RWPE2 (cell line): ENCODE results near the gene P2RX4.
"Not testable (repeated sequence)": the region's sequence is repeated elsewhere in the genome, so short reads cannot be mapped to it uniquely, and the experiment has no call there.

Experiments
- ATAC-seq: fragments of 200-7000 bp; cut with Tn5 transposase; 3 replicates; pipeline ENCODE4 v1.9.1; 2021; ENCODE audit warnings: low read depth
- DNase-seq: peaks from one replicate; pipeline ENCODE4 v3.0.0-alpha.2; 2020; ENCODE audit warnings: low spot score
- H3K27ac ChIP-seq: fragments of 450-650 bp; 2 replicates; pipeline ENCODE4 v1.5.1; 2017; ENCODE audit warnings: mild to moderate bottlenecking; ENCODE audit not compliant: poor library complexity, severe bottlenecking
- H3K27me3 ChIP-seq: fragments of 250-450 bp; sonication (Bioruptor Pico); 2 replicates; pipeline ENCODE4 v1.5.1; 2021; ENCODE audit warnings: mild to moderate bottlenecking, moderate library complexity; ENCODE audit not compliant: insufficient read depth, poor library complexity, severe bottlenecking
- H3K36me3 ChIP-seq: fragments of 250-450 bp; sonication (Bioruptor Pico); 2 replicates; pipeline ENCODE4 v1.5.1; 2020; ENCODE audit warnings: low read depth, mild to moderate bottlenecking, moderate library complexity
- H3K4me1 ChIP-seq: fragments of 250-450 bp; sonication (Bioruptor Pico); 2 replicates; pipeline ENCODE4 v1.5.1; 2021; ENCODE audit warnings: mild to moderate bottlenecking, moderate library complexity; ENCODE audit not compliant: insufficient read depth, poor library complexity, severe bottlenecking
- H3K4me3 ChIP-seq: fragments of 250-450 bp; sonication (Bioruptor Pico); 2 replicates; pipeline ENCODE4 v1.5.1; 2021; ENCODE audit warnings: mild to moderate bottlenecking, moderate library complexity; ENCODE audit not compliant: severe bottlenecking
- H3K9me3 ChIP-seq: fragments of 250-450 bp; sonication (Bioruptor Pico); 2 replicates; pipeline ENCODE4 v1.5.1; 2021; ENCODE audit warnings: mild to moderate bottlenecking, moderate library complexity; ENCODE audit not compliant: severe bottlenecking
- TF ChIP-seq, protein P1 (sequence below): fragments of 450-650 bp; IDR thresholded peaks from one replicate; pipeline ENCODE4 v1.5.1; 2017; ENCODE audit warnings: mild to moderate bottlenecking, moderate library complexity; ENCODE audit not compliant: poor library complexity, severe bottlenecking

Gene P2RX4

DNA sequence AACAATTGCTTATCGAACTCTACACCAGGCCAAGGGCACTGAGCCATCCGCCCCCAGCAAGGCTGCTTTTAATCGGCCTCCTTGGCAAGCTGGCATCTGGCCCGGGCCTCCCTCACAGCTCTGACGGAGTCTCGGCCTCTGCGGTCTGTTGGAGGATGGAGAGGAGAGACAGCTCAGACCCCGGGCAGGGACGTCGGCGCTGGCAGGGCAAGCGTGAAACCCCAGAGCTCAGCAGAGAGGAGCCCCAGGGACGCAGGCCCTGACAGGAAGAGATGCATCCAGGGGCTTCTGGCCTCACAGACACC is 69.1 kb downstream of the P2RX4 start:
- DNase-seq (no peak), ATAC-seq (no peak)

DNA sequence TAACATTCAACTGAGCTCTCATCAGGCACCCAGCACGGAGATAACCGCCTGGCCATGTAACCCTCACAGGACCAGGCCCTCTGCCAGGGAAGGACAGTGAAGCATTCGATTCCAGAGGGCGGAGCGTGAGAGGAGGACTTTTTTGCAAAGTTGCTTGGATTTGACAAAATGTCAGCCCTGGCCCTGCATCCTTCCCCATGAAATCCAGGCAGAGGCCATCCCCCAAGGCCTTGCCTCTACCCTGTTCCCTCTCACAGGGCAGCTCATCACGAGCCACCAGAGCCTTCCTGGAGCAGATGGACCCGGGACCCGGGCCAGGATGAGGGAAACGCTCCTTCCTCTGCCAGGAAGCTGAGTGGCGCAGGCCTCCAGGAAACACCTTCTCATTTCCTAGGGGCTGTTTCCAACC is 69.6 kb downstream of the P2RX4 start:
- DNase-seq (no peak), ATAC-seq (no peak)
- TF ChIP-seq, protein P1, sequence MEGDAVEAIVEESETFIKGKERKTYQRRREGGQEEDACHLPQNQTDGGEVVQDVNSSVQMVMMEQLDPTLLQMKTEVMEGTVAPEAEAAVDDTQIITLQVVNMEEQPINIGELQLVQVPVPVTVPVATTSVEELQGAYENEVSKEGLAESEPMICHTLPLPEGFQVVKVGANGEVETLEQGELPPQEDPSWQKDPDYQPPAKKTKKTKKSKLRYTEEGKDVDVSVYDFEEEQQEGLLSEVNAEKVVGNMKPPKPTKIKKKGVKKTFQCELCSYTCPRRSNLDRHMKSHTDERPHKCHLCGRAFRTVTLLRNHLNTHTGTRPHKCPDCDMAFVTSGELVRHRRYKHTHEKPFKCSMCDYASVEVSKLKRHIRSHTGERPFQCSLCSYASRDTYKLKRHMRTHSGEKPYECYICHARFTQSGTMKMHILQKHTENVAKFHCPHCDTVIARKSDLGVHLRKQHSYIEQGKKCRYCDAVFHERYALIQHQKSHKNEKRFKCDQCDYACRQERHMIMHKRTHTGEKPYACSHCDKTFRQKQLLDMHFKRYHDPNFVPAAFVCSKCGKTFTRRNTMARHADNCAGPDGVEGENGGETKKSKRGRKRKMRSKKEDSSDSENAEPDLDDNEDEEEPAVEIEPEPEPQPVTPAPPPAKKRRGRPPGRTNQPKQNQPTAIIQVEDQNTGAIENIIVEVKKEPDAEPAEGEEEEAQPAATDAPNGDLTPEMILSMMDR = no peak
- Histone ChIP-seq H3K36me3 (peaks cover 18% of the 10 kb centered on the region), H3K27me3 (no peaks in the 10 kb centered on the region), H3K4me3 (no peak overlapping the region), H3K9me3 (no peaks in the 10 kb centered on the region), H3K27ac (no peak overlapping the region), H3K4me1 (peaks cover 3% of the 10 kb centered on the region)

More for the DNA sequence above, 69.1 kb downstream of the P2RX4 start:
- TF ChIP-seq, protein P1 = no peak
- H3K4me1 ChIP-seq = peaks cover 3% of the 10 kb centered on the region
- H3K36me3 ChIP-seq = peaks cover 17% of the 10 kb centered on the region
- no peaks in the 10 kb centered on the region for H3K9me3 ChIP-seq
- H3K27me3 ChIP-seq = no peaks in the 10 kb centered on the region
- H3K27ac ChIP-seq = no peak overlapping the region
- H3K4me3 ChIP-seq = no peak overlapping the region

DNA sequence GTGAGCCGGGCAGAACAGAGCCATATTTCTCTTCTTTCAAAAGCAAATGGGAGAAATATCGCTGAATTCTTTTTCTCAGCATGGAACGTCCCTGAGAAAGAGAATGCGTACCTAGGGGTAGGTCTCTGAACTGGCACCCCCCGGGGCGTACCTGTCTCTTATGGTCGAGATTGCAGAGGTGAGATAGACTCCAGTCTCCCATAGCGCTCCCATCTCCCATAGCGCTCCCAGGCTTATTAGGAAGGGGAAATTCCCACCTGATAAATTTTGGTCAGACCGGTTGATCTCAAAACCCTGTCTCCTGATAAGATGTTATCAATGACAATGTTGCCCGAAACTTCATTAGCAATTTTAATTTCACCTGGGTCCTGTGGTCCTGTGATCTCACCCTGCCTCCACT is 70.6 kb downstream of the P2RX4 start:
- not testable (repeated sequence) for H3K9me3 ChIP-seq, H3K27me3 ChIP-seq, DNase-seq, H3K27ac ChIP-seq, ATAC-seq, H3K4me3 ChIP-seq, H3K4me1 ChIP-seq
- H3K36me3 ChIP-seq = peaks cover 17% of the 10 kb centered on the region

DNA sequence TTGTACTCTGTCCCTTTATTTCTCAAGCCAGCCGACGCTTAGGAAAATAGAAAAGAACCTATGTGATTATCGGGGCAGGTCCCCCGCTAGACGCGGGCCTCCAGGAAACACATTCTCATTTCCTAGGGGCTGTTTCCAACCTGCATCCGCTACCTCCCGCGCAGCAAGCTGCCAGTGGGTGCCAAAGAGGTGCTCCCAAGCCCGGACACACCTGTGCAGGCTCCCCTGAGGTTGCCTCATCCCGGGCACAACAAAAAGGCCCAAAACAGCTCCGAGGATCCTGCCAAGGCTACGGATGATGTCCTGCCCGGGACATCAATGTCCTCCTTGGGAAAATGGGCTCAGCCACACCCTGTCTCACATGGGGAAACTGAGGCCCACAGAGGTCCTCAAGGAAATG is 71.2 kb downstream of the P2RX4 start:
- ATAC-seq, DNase-seq, H3K27ac ChIP-seq, H3K4me3 ChIP-seq, H3K27me3 ChIP-seq, H3K9me3 ChIP-seq, H3K4me1 ChIP-seq: not testable (repeated sequence)
- H3K36me3 ChIP-seq = peaks cover 13% of the 10 kb centered on the region

DNA sequence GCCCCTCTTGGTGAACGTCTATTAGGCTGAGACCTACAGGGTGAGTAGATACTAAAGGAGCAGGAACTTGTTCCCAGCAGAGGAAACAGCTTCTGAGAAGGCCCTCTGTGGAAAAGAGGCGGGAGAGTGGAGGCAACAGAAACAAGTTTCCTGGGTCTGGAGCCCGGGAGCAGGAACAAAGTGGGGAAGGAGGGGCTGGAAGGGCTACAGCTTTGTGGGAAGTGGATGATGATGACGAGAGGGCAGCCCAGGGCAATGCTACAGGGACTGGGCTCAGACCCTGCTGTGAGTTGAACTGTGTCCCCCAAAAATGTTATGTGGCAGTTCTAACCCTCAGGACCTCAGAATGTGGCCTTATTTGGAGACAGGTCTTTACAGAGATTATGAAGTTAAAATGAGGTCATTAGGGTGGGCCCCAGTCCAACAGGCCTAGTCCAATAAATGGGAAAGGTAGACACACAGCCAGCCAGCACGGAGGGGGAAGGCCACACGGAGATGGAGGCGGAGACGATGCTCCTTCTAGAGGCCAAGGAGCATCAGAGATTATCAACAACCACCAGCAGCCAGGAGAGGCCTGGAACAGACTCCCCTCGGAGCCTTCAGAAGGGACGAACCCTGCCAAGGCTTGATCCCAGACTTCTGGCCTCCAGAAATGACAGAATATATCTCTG is 72.3 kb downstream of the P2RX4 start:
- Histone ChIP-seq H3K27me3 (no peaks in the 10 kb centered on the region), H3K9me3 (no peaks in the 10 kb centered on the region)
- TF ChIP-seq, protein P1 = no peak

DNA sequence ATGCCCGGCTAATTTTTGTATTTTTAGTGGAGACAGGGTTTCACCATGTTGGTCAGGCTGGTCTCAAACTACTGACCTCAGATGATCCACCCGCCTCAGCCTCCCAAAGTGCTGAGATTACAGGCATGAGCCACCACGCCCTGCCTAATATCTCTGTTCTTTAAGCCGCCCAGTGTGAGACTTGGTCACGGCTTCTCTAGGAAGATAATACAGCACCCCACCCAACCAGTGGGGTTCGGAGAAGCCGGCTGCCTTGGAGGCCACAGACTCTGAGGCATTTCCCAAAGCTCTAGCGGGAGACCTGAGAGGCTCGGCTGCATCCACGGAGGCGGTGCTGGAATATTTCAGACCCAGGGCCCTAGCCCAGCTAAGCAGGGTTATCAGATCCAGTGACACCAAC is 73.0 kb downstream of the P2RX4 start:
- H3K36me3 ChIP-seq = peaks cover 13% of the 10 kb centered on the region
- ATAC-seq, DNase-seq, H3K27me3 ChIP-seq, H3K4me1 ChIP-seq, H3K27ac ChIP-seq, H3K4me3 ChIP-seq, H3K9me3 ChIP-seq: not testable (repeated sequence)

More for the DNA sequence above, 72.3 kb downstream of the P2RX4 start:
- peaks cover 13% of the 10 kb centered on the region for H3K36me3 ChIP-seq
- ATAC-seq (no peak), DNase-seq (no peak)
- peaks cover 2% of the 10 kb centered on the region for H3K4me1 ChIP-seq
- no peak overlapping the region for H3K4me3 ChIP-seq
- H3K27ac ChIP-seq = no peak overlapping the region
